H7 (cell line): ENCODE data around the gene PLA1A. TPM values are rescaled to one million over a fixed set of nuclear protein-coding genes. Genes with fewer than 3 reads are reported as not detected.
"Not testable (repeated sequence)": the region's sequence is repeated elsewhere in the genome, so short reads cannot be mapped to it uniquely, and the experiment has no call there.

Source experiments
- DNase-seq: peaks from one replicate; pipeline ENCODE4 v3.0.0; 2012
- H3K27me3 ChIP-seq: 2 replicates; pipeline ENCODE4 v1.6.0; 2011; ENCODE audit warnings: mild to moderate bottlenecking, low read length; ENCODE audit not compliant: control insufficient read depth, insufficient read depth
- H3K36me3 ChIP-seq: replicated peaks from 2 replicates; pipeline ENCODE4 v1.5.1; 2011; ENCODE audit warnings: low read length; ENCODE audit not compliant: control insufficient read depth, insufficient read depth
- H3K4me3 ChIP-seq: 2 replicates; pipeline ENCODE4 v1.5.1; 2011; ENCODE audit warnings: low read depth, mild to moderate bottlenecking, control low read depth, low read length, moderate library complexity; ENCODE audit not compliant: insufficient read depth
- total RNA-seq: library from RNA; depleted of rRNA; stranded (reverse); fragments of >200 nt; shearing (Covaris generic); gene quantifications from 2 replicates; pipeline ENCODE4 v1.2.3, GENCODE V29; 2014; rRNA removed

Gene PLA1A
- total RNA-seq, result not detected in 2 replicates

DNA sequence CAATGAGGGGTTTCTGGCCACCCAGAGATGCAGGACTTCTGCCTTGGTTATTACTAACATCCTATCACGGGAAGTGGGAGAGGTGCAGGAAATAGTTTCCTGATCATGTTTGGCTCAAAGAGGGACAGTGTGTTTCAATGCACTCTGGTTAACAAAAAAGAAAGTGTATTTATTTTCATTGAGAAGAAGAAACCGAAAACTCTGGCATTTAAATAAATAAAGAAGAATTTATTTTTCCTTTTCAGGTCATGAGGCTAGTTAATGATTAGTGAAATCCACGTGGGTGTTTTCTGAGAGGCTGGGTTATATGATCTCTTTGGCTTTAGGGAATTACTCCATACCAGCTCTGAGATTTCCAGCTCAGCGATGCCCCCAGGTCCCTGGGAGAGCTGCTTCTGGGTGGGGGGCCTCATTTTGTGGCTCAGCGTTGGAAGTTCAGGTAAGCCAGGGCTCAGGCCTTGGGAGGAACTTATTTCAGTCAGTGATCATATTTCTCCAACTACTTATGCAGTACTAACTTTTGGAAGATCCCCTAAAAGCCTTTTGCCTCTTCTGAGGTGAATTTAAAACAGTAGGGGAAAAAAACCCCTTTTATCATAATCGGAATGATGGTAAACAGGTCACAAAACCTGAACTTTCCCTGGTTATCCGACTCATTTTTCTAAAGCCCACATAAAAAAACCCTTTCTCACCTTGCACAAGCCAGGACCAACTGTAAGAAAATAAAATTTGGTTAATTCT, at the start of gene PLA1A:
Gene PLA1A, plus strand, starts transcription at position 338 of the 741 bp plus-strand sequence. Its CDS starts 29 bp downstream, at position 367.
- Histone ChIP-seq H3K4me3 (no peak within 1 kb of the TSS), H3K36me3 (no peaks in the 10 kb centered on the region), H3K27me3 (no peaks in the 10 kb centered on the region)
- no peak for DNase-seq

- no peak for DNase-seq
- Histone ChIP-seq H3K27me3 (no peaks in the 10 kb centered on the region), H3K4me3 (no peak overlapping the region), H3K36me3 (no peaks in the 10 kb centered on the region)
These were observed 49.3 kb upstream of the PLA1A start for GRCh38 chr3:119548341-119548740.

GRCh38 chr3:119550192-119550910, 47.3 kb upstream of the PLA1A start:
- no peak for DNase-seq
- H3K36me3 ChIP-seq, result no peaks in the 10 kb centered on the region

GRCh38 chr3:119551598-119551997, 46.1 kb upstream of the PLA1A start:
- no peaks in the 10 kb centered on the region for H3K27me3 ChIP-seq

More at GRCh38 chr3:119550192-119550910, 47.3 kb upstream of the PLA1A start:
- Histone ChIP-seq H3K27me3 (no peaks in the 10 kb centered on the region), H3K4me3 (no peak overlapping the region)

GRCh38 chr3:119552928-119553327, 44.8 kb upstream of the PLA1A start:
- DNase-seq, H3K36me3 ChIP-seq, H3K4me3 ChIP-seq, H3K27me3 ChIP-seq: not testable (repeated sequence)

More at GRCh38 chr3:119551598-119551997, 46.1 kb upstream of the PLA1A start:
- no peaks in the 10 kb centered on the region for H3K36me3 ChIP-seq
- no peak for DNase-seq
- H3K4me3 ChIP-seq, result no peak overlapping the region

GRCh38 chr3:119553823-119554415, 43.8 kb upstream of the PLA1A start:
- Histone ChIP-seq H3K27me3 (no peaks in the 10 kb centered on the region; the same call in 1 of the 2 replicates), H3K4me3 (no peak overlapping the region), H3K36me3 (no peaks in the 10 kb centered on the region)
- DNase-seq, result no peak

DNA sequence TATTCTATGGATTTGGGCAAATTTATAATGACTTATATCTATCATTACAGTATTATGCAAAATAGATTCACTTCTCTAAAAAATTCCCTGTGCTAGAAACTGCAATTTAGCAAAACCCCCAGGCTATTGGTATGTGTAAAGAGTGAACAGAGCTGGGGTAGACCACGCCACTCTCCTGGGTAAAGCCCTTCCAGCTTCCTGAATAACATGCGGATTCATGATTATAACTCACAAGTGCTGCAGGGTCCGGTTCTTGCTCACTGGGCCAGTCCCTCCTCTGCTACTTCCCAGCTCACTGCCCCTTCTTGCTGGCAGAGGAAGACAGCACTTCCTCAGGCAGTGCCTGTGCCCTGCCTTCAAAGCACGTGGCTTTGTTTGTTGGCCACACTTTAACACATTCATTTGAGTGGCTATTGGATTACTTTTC, 42.4 kb upstream of the PLA1A start:
- DNase-seq, result no peak
- Histone ChIP-seq H3K4me3 (no peak overlapping the region), H3K36me3 (no peaks in the 10 kb centered on the region), H3K27me3 (no peaks in the 10 kb centered on the region; the same call in 1 of the 2 replicates)

GRCh38 chr3:119555929-119556328, 41.8 kb upstream of the PLA1A start:
- no peaks in the 10 kb centered on the region for H3K36me3 ChIP-seq
- H3K4me3 ChIP-seq, result no peak overlapping the region
- DNase-seq, result no peak
- H3K27me3 ChIP-seq, result no peaks in the 10 kb centered on the region; the same call in 1 of the 2 replicates

DNA sequence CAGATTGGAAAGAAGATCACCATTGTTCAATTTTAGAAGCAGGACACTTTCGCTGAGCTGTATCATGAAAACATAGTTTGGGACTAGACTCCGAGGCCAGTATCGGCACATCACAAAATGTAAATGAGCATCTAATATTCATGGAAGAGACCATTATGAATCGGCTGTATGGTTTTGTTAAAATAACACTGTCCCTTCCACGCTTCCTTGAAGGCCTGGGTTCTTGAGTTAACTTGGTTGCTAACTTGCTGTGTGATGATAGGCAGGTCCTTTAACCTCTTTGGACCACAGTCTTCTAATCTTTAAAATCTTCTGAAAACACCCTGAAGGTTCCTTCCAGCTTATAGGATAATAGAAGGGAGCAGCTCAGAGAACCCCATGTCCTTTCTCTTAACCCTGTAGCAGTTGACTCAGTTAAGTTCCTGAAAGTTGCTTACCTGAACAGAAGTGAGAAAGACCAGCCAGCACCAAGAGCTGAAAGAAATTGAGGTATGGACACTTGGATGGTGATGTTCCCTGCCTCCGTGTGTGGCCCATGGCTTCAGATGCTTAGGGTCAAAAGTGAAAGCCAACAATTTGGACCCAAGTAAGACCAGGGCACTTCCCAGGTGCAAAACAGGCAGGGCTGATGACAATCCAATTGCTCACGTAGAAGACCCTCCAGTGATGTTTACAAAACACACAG, 40.4 kb upstream of the PLA1A start:
- H3K4me3 ChIP-seq, result no peak overlapping the region
- H3K27me3 ChIP-seq, result no peaks in the 10 kb centered on the region; the same call in 1 of the 2 replicates
- no peak for DNase-seq
- no peaks in the 10 kb centered on the region for H3K36me3 ChIP-seq

DNA sequence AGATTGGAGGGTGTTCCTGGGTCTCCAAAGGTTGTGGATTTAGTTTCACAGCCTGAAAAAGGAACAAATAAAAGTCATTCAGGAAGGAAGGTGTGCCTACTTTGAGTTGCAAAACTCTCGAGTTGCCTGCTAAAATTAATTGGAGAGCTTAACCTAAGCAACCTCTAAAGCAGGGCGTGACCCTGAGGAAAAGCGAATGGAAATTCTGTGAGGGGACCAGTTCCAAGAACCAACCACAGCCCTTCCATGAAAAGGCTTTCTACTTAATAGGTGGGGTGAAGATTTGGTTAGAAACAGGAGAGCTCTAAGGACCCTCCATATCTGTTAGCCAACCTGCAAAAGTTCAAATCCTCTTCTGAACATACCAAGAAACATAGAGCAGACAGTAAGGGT, 39.8 kb upstream of the PLA1A start:
- no peaks in the 10 kb centered on the region; the same call in 1 of the 2 replicates for H3K27me3 ChIP-seq
- no peaks in the 10 kb centered on the region for H3K36me3 ChIP-seq
- no peak for DNase-seq
- H3K4me3 ChIP-seq, result no peak overlapping the region

DNA sequence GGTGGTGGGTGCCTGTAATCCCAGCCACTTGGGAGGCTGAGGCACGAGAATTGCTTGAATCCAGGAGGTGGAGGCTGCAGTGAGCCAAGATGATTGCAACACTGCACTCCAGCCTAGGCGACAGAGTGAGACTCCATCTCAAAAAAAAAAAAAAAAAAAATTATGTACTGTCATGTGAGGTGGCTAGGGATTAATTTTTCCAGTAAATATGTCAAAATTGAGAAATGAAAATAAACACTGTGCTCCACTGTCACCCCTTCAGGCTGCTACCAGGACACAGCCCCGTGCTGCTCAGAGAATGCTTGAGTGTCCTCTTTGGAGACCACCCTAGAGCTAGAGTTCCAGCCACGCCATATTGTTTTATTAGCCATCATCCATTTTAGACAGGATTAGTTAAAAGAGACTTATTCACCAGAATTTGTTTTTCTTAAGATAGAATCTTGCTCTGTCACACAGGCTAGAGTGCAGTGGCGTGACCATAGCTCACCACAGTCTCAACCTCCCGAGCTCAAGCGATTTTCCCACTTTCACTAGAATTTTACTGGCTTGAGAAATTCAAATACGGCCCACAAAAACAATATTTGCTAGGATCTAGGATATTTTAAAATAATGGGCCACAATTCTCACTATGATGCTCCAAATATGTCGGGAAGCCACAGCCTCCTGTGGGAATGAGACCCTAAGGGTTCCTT, 38.9 kb upstream of the PLA1A start:
- H3K36me3 ChIP-seq, result no peaks in the 10 kb centered on the region
- H3K27me3 ChIP-seq, result no peaks in the 10 kb centered on the region; the same call in 1 of the 2 replicates
- DNase-seq, result no peak
- H3K4me3 ChIP-seq, result no peak overlapping the region

GRCh38 chr3:119559441-119559963, 38.2 kb upstream of the PLA1A start, which contains the start of gene CD80:
Gene CD80, minus strand, starts transcription at chr3:119559614. Its CDS starts 1,886 bp downstream, at chr3:119557728.
- Histone ChIP-seq H3K4me3 (no peak within 1 kb of the TSS), H3K27me3 (no peaks in the 10 kb centered on the region; the same call in 1 of the 2 replicates), H3K36me3 (no peaks in the 10 kb centered on the region)
- peak; percentile 57 for DNase-seq

- no peak for DNase-seq
- no peaks in the 10 kb centered on the region; the same call in 1 of the 2 replicates for H3K27me3 ChIP-seq
- H3K4me3 ChIP-seq, result no peak overlapping the region
- no peaks in the 10 kb centered on the region for H3K36me3 ChIP-seq
These were observed 37.5 kb upstream of the PLA1A start for GRCh38 chr3:119560160-119560559.
